DOHH2 (cell line): Measurements from ENCODE around the gene NKX2-2.

Experiments
- CTCF ChIP-seq: fragments of 200-600 bp; sonication (generic); IDR thresholded peaks from one replicate; pipeline ENCODE4 v1.5.1; 2014; ENCODE audit warnings: antibody characterized with exemption, mild to moderate bottlenecking, low read depth, low read length; ENCODE audit not compliant: poor library complexity, severe bottlenecking
- EZH2phosphoT487 ChIP-seq: fragments of 200-600 bp; sonication (generic); IDR thresholded peaks from 2 replicates; pipeline ENCODE4 v1.6.1; 2017; ENCODE audit warnings: borderline replicate concordance, mild to moderate bottlenecking, antibody characterized with exemption, low read length, moderate library complexity, mixed read lengths

DNA sequence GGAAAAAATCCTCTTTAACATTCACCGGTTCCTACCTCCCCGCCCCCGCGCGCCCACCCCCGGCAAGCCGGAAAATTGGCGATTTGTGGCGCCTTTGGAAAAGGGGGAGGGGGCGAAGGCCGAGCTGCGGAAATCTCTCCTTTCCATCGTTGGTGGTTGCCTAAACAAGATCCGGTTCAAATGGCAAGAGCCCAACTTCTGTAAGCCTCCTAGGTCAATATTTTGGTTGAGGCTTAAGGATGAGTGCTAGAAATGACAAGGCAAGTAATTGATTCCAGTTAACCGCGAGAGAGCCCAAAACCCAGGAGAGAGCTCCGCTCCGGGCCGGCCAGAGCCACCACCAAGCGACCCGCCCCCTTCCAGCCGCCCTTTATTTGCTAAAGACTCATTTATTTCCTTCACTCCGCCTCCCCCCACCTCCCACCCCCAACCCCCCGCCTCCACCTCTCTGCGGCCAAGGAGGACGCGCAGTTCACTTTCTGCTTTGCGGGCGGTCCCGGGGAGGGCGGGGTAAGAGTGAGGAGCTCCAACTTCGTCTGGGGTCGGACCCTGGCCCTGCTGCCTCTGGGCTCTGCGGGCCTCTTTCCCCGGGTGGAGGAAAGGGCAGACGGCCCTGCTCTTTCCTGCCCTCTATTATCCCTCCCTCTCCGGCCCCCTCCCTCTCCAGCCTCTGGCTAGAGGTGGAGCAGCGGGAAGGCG lies 838 bp upstream of the NKX2-2 start:
- TF ChIP-seq CTCF (no peak), EZH2phosphoT487 (no peak)
